Measurements from ENCODE around the gene OTOP1.
"Not testable (repeated sequence)": the region's sequence is repeated elsewhere in the genome, so short reads cannot be mapped to it uniquely, and the experiment has no call there.

OTOP1 gene

GRCh38 chr4:4185528-4185927 is 41.2 kb downstream of the OTOP1 start:
- DNase-seq (ENCODE audit: low read depth in 2 of 2) = no peak
- no peak for TF ChIP-seq CTCF (IDR thresholded peaks at IDR 0.05; ENCODE audit: low read depth, low read length)
- no peak overlapping the region for H3K4me3 ChIP-seq (replicated peaks in 1 of 2; ENCODE audit: low read depth in 2 of 2, low read length in 2 of 2)

GRCh38 chr4:4182835-4183568 is 43.7 kb downstream of the OTOP1 start:
- H3K4me3 ChIP-seq (replicated peaks in 1 of 2; ENCODE audit: low read depth in 2 of 2, low read length in 2 of 2) = no peak overlapping the region
- peak; percentile 64 for TF ChIP-seq CTCF (IDR thresholded peaks at IDR 0.05; ENCODE audit: low read depth, low read length)
- peak; percentile 17 to 31 for DNase-seq (ENCODE audit: low read depth in 2 of 2)

- DNase-seq (ENCODE audit: low read depth in 2 of 2) = no peak
- no peak overlapping the region for H3K4me3 ChIP-seq (replicated peaks in 1 of 2; ENCODE audit: low read depth in 2 of 2, low read length in 2 of 2)
- TF ChIP-seq CTCF (IDR thresholded peaks at IDR 0.05; ENCODE audit: low read depth, low read length) = no peak
These were observed 56.1 kb downstream of the OTOP1 start for GRCh38 chr4:4170596-4171150.

- not testable (repeated sequence) for H3K4me3 ChIP-seq (replicated peaks in 1 of 2; ENCODE audit: low read depth in 2 of 2, low read length in 2 of 2); DNase-seq (ENCODE audit: low read depth in 2 of 2)
These were observed 58.5 kb downstream of the OTOP1 start for GRCh38 chr4:4167981-4168780.

GRCh38 chr4:4166986-4167385 is 59.7 kb downstream of the OTOP1 start:
- H3K4me3 ChIP-seq (replicated peaks in 1 of 2; ENCODE audit: low read depth in 2 of 2, low read length in 2 of 2); DNase-seq (ENCODE audit: low read depth in 2 of 2): not testable (repeated sequence)

GRCh38 chr4:4165701-4166392 is 60.9 kb downstream of the OTOP1 start:
- not testable (repeated sequence) for H3K4me3 ChIP-seq (replicated peaks in 1 of 2; ENCODE audit: low read depth in 2 of 2, low read length in 2 of 2); DNase-seq (ENCODE audit: low read depth in 2 of 2)

GRCh38 chr4:4164532-4165173 is 62.1 kb downstream of the OTOP1 start:
- H3K4me3 ChIP-seq (replicated peaks in 1 of 2; ENCODE audit: low read depth in 2 of 2, low read length in 2 of 2); DNase-seq (ENCODE audit: low read depth in 2 of 2): not testable (repeated sequence)

GRCh38 chr4:4162186-4162585 is 64.5 kb downstream of the OTOP1 start:
- DNase-seq (ENCODE audit: low read depth in 2 of 2); H3K4me3 ChIP-seq (replicated peaks in 1 of 2; ENCODE audit: low read depth in 2 of 2, low read length in 2 of 2): not testable (repeated sequence)

- not testable (repeated sequence) for H3K4me3 ChIP-seq (replicated peaks in 1 of 2; ENCODE audit: low read depth in 2 of 2, low read length in 2 of 2); DNase-seq (ENCODE audit: low read depth in 2 of 2)
These were observed 65.6 kb downstream of the OTOP1 start for GRCh38 chr4:4160956-4161665.

Measured in cardiac fibroblast (primary cell).